Esophagus (tissue), 2 donors: ENCODE data around the gene MAEL. TPM values are rescaled to one million over a fixed set of nuclear protein-coding genes. Genes with fewer than 3 reads are reported as not detected.

ENCODE experiments used
- H3K27ac ChIP-seq, 2 donors: one replicate each; pipeline ENCODE4 v1.5.1; 2013; ENCODE audit warnings: low read depth in 2 of 2, mild to moderate bottlenecking in 2 of 2, inconsistent platforms in 1 of 2, low read length in 1 of 2, moderate library complexity in 1 of 2
- H3K27me3 ChIP-seq, 2 donors: one replicate each; pipeline ENCODE4 v1.6.1; 2013; ENCODE audit warnings: low read length in 2 of 2, control low read depth in 1 of 2, mild to moderate bottlenecking in 1 of 2; ENCODE audit not compliant: insufficient read depth in 2 of 2, control insufficient read depth in 1 of 2
- H3K36me3 ChIP-seq, 2 donors: one replicate each; pipeline ENCODE4 v1.6.1; 2013; ENCODE audit warnings: low read length in 1 of 2; ENCODE audit not compliant: control insufficient read depth in 2 of 2, insufficient read depth in 2 of 2
- H3K4me1 ChIP-seq, 2 donors: one replicate each; pipeline ENCODE4 v1.6.1; 2013; ENCODE audit warnings: low read length in 1 of 2; ENCODE audit not compliant: control insufficient read depth in 2 of 2, insufficient read depth in 2 of 2
- H3K4me3 ChIP-seq, 2 donors: one replicate each; pipeline ENCODE4 v1.5.1; 2013; ENCODE audit warnings: low read length in 2 of 2, mild to moderate bottlenecking in 2 of 2, low read depth in 1 of 2, moderate library complexity in 1 of 2
- H3K9me3 ChIP-seq, 2 donors: one replicate each; pipeline ENCODE4 v1.6.1; 2013; ENCODE audit warnings: mild to moderate bottlenecking in 2 of 2, low read depth in 1 of 2, low read length in 1 of 2, moderate library complexity in 1 of 2; ENCODE audit not compliant: control insufficient read depth in 2 of 2, insufficient read depth in 1 of 2
- WGBS, 2 donors: extraction: QIAGEN DNeasy Blood & Tissue Kit; methylation state at CpG; one replicate each; pipeline ENCODE4 v1.1.7; 2013; 5-methylcytosine and 5-hydroxymethylcytosine counted together
- polyA plus RNA-seq, 2 donors: library from polyadenylated mRNA; stranded (reverse); fragments of 200-250 nt; gene quantifications; one replicate each; pipeline ENCODE4 v1.2.3, GENCODE V29; 2013
- donor health status: healthy with polysubstance abuse.
- donor health status: Bipolar disorder and iron deficiency.

The MAEL gene
- polyA plus RNA-seq, 2 donors: 0.04 TPM; not detected in 1

DNA sequence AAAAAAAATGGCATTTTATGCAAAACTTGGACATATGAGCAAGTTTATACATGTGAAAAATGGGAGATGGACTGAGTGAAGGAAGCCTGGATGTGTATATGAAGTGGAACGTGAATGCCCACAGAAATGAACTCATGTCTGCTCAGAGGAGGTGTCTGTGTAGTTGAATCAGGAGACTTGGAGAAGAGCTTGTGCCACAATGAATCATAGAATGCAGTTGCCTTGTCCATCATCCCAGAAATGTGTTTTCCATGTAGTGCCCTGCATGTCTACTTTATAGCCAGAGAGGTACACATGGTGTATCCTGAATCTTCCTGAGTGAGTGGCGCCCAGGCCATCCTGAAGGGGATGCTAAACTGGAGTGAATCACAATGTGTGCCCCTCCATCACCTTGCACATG, 11.1 kb upstream of the MAEL start:
- Histone ChIP-seq H3K4me1 (no peaks in the 10 kb centered on the region), H3K9me3 (no peaks in the 10 kb centered on the region), H3K36me3 (no peaks in the 10 kb centered on the region), H3K27me3 (peaks cover 0 to 3% of the 10 kb centered on the region in 2 donors), H3K4me3 (no peak overlapping the region), H3K27ac (no peak overlapping the region)
- 87 to 94% methylated on average over 2 of the region's 2 CpGs for WGBS, 2 donors

- Histone ChIP-seq H3K36me3 (no peaks in the 10 kb centered on the region), H3K27me3 (peaks cover 0 to 3% of the 10 kb centered on the region in 2 donors), H3K4me3 (no peak overlapping the region), H3K27ac (no peak overlapping the region), H3K9me3 (no peaks in the 10 kb centered on the region), H3K4me1 (no peaks in the 10 kb centered on the region)
- 33 to 56% methylated on average over 1 of the region's 1 CpG for WGBS, 2 donors
These were observed 10.3 kb upstream of the MAEL start for GRCh38 chr1:166978821-166979220.

DNA sequence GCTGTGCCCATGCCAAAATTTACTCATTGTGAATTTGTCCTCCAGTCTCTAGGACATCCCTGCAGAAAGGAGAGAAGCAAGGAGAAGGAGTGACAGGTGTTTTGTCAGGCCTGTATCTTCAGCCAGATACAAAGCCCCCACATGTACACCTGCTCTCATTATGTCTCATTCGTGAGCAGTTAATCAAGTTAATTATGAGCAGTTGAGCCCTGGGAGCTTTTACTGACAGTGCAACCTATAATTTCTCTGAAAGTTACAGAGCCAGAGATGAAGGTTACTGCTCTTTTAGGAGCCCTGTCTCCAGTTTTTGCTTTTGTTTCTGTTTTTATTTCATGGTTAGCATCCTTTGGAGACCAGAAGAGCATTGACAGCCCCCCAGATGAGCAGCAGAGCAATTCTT, 8.7 kb upstream of the MAEL start:
- H3K27ac ChIP-seq: no peak overlapping the region
- H3K27me3 ChIP-seq: no peaks in the 10 kb centered on the region
- H3K9me3 ChIP-seq: no peaks in the 10 kb centered on the region
- no peaks in the 10 kb centered on the region for H3K36me3 ChIP-seq
- 66 to 72% methylated on average over 1 of the region's 1 CpG for WGBS, 2 donors
- no peak overlapping the region for H3K4me3 ChIP-seq
- H3K4me1 ChIP-seq: no peaks in the 10 kb centered on the region

GRCh38 chr1:166980818-166981217, 8.3 kb upstream of the MAEL start:
- H3K4me3 ChIP-seq: no peak overlapping the region
- H3K4me1 ChIP-seq: no peaks in the 10 kb centered on the region
- no peaks in the 10 kb centered on the region for H3K9me3 ChIP-seq
- no peaks in the 10 kb centered on the region for H3K27me3 ChIP-seq
- WGBS, 2 donors: 84 to 85% methylated on average over 3 of the region's 3 CpGs
- no peak overlapping the region for H3K27ac ChIP-seq
- H3K36me3 ChIP-seq: no peaks in the 10 kb centered on the region

DNA sequence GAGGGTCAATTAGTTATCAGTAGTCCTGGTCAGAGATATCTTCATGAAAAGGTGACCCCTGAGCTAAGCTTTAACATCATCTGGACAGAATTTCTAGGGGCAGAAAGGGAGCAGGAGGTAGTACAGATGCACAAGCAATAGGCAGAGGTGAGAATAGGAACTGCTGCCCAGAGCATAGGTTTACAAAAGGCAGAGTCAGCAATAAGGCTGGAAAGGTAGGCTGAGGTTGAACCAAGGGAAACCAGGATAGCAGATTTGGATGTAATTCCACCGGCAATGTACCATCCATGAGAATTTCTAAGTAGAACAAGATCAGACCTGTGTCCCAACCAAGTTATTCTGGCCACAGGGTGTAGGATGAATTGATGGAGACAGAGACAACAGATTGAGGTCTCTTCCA, 7.5 kb upstream of the MAEL start:
- no peak overlapping the region for H3K4me3 ChIP-seq
- 81 to 94% methylated on average over 1 of the region's 1 CpG for WGBS, 2 donors
- no peak overlapping the region for H3K27ac ChIP-seq
- no peaks in the 10 kb centered on the region for H3K4me1 ChIP-seq
- H3K9me3 ChIP-seq: no peaks in the 10 kb centered on the region
- H3K27me3 ChIP-seq: no peaks in the 10 kb centered on the region
- H3K36me3 ChIP-seq: no peaks in the 10 kb centered on the region

GRCh38 chr1:166999075-166999474, 10.0 kb downstream of the MAEL start:
- H3K9me3 ChIP-seq: no peaks in the 10 kb centered on the region
- H3K4me1 ChIP-seq: no peaks in the 10 kb centered on the region
- no peaks in the 10 kb centered on the region for H3K36me3 ChIP-seq
- H3K4me3 ChIP-seq: no peak overlapping the region
- H3K27me3 ChIP-seq: no peaks in the 10 kb centered on the region
- no peak overlapping the region for H3K27ac ChIP-seq
- 78 to 89% methylated on average over 1 of the region's 1 CpG for WGBS, 2 donors

GRCh38 chr1:166999500-167000055, 10.5 kb downstream of the MAEL start:
- Histone ChIP-seq H3K36me3 (no peaks in the 10 kb centered on the region), H3K4me1 (no peaks in the 10 kb centered on the region), H3K27me3 (no peaks in the 10 kb centered on the region), H3K27ac (no peak overlapping the region), H3K9me3 (no peaks in the 10 kb centered on the region), H3K4me3 (no peak overlapping the region)
- WGBS, 2 donors: 47 to 56% methylated on average over 3 of the region's 3 CpGs

- H3K9me3 ChIP-seq: no peaks in the 10 kb centered on the region
- no peaks in the 10 kb centered on the region for H3K36me3 ChIP-seq
- H3K27me3 ChIP-seq: no peaks in the 10 kb centered on the region
- no peak overlapping the region for H3K27ac ChIP-seq
- WGBS, 2 donors: 69 to 88% methylated on average over 1 of the region's 1 CpG
- no peaks in the 10 kb centered on the region for H3K4me1 ChIP-seq
- H3K4me3 ChIP-seq: no peak overlapping the region
These were observed 11.5 kb downstream of the MAEL start for GRCh38 chr1:167000546-167000945.

GRCh38 chr1:167002354-167002753, 13.3 kb downstream of the MAEL start:
- H3K4me3 ChIP-seq: no peak overlapping the region
- no peaks in the 10 kb centered on the region for H3K27me3 ChIP-seq
- H3K36me3 ChIP-seq: no peaks in the 10 kb centered on the region
- H3K4me1 ChIP-seq: no peaks in the 10 kb centered on the region
- no peak overlapping the region for H3K27ac ChIP-seq
- 84 to 85% methylated on average over 2 of the region's 2 CpGs for WGBS, 2 donors
- H3K9me3 ChIP-seq: no peaks in the 10 kb centered on the region

- WGBS, 2 donors: 61 to 85% methylated on average over 2 of the region's 2 CpGs
- H3K4me1 ChIP-seq: no peaks in the 10 kb centered on the region
- no peaks in the 10 kb centered on the region for H3K9me3 ChIP-seq
- no peak overlapping the region for H3K27ac ChIP-seq
- no peak overlapping the region for H3K4me3 ChIP-seq
- H3K36me3 ChIP-seq: no peaks in the 10 kb centered on the region
- H3K27me3 ChIP-seq: no peaks in the 10 kb centered on the region
These were observed 14.6 kb downstream of the MAEL start for GRCh38 chr1:167003711-167004110.
